ENCODE measurements around the gene RAB11A.

Gene RAB11A

GRCh38 chr15:65937476-65937875 is 68.2 kb downstream of the RAB11A start:
- FAIRE-seq (no peak), DNase-seq (ENCODE audit: low spot score) (no peak)

GRCh38 chr15:65938604-65939003 is 69.3 kb downstream of the RAB11A start:
- FAIRE-seq = no peak
- no peak for DNase-seq (ENCODE audit: low spot score)

- peak; percentile 83 for FAIRE-seq
- peak; percentile 54 for DNase-seq (ENCODE audit: low spot score)
These were observed 70.8 kb downstream of the RAB11A start for GRCh38 chr15:65939901-65940617.

- peak; percentile 61 for FAIRE-seq
- peak; percentile 66 for DNase-seq (ENCODE audit: low spot score)
These were observed 71.3 kb downstream of the RAB11A start for GRCh38 chr15:65940618-65940909.
